SK-N-SH (cell line): ENCODE data around the gene CCDC188. TPM values are rescaled to one million over a fixed set of nuclear protein-coding genes. Genes with fewer than 3 reads are reported as not detected.

Experiments
- CTCF ChIA-PET: fragments of 300-600, 350-600 bp; formaldehyde crosslinking; extraction: SDS; loops from one replicate; lab custom pipeline; 2021; lab: Yijun Ruan, JAX
- POLR2A ChIA-PET: fragments of 350-600 bp; sonication (Branson Sonifier 250); formaldehyde crosslinking; extraction: SDS; loops from one replicate; lab custom pipeline; 2020; ENCODE audit warnings: antibody characterized with exemption, inconsistent platforms; lab: Yijun Ruan, JAX
- DNase-seq: peaks from one replicate; pipeline ENCODE4 v3.0.0; 2012
- H2AFZ ChIP-seq: fragments of 200-600 bp; sonication (generic); 2 replicates; pipeline ENCODE4 v1.8.1; 2016; ENCODE audit warnings: antibody characterized with exemption, mild to moderate bottlenecking, low read depth
- H3F3A ChIP-seq: fragments of 200-600 bp; sonication (generic); replicated peaks from 2 replicates; pipeline ENCODE3; 2016; ENCODE audit warnings: antibody characterized with exemption, mild to moderate bottlenecking; ENCODE audit not compliant: insufficient read depth
- H3K27ac ChIP-seq, 2 experiments: fragments of 200-500 bp in 1 of 2; fragments of 200-600 bp in 1 of 2; sonication (Bioruptor generic) in 1 of 2; sonication (generic), shearing (Covaris generic) in 1 of 2; 2 replicates each; pipeline versions ENCODE4 v1.5.1 to v1.6.1; 2014 to 2016; ENCODE audit warnings: low read depth in 2 of 2, inconsistent platforms in 1 of 2, low read length in 1 of 2, mild to moderate bottlenecking in 1 of 2, mixed read lengths in 1 of 2
- H3K27me3 ChIP-seq: fragments of 200-600 bp; sonication (generic), shearing (Covaris generic); 2 replicates; pipeline ENCODE4 v1.6.1; 2016; ENCODE audit warnings: mixed run types; ENCODE audit not compliant: insufficient read depth
- H3K36me3 ChIP-seq, 2 experiments: fragments of 200-500 bp in 1 of 2; fragments of 200-600 bp in 1 of 2; sonication (Bioruptor generic) in 1 of 2; sonication (generic) in 1 of 2; replicated peaks in 1 of 2; 2 replicates each; pipeline versions ENCODE3 to v1.5.1; 2014 to 2016; ENCODE audit warnings: low read length in 1 of 2, mild to moderate bottlenecking in 1 of 2; ENCODE audit not compliant: insufficient read depth in 2 of 2, control insufficient read depth in 1 of 2
- H3K4me1 ChIP-seq, 2 experiments: fragments of 200-500 bp in 1 of 2; fragments of 200-600 bp in 1 of 2; sonication (Bioruptor generic) in 1 of 2; sonication (generic), shearing (Covaris generic) in 1 of 2; 2 replicates each; pipeline versions ENCODE4 v1.5.1 to v1.6.1; 2014 to 2016; ENCODE audit warnings: low read depth in 1 of 2, low read length in 1 of 2, mixed run types in 1 of 2; ENCODE audit not compliant: insufficient read depth in 2 of 2, control insufficient read depth in 1 of 2
- H3K4me2 ChIP-seq: fragments of 200-600 bp; sonication (generic), shearing (Covaris generic); 2 replicates; pipeline ENCODE4 v1.6.1; 2017; ENCODE audit warnings: mixed run types
- H3K4me3 ChIP-seq, 2 experiments: fragments of 200-500 bp in 1 of 2; fragments of 200-600 bp in 1 of 2; sonication (Bioruptor generic) in 1 of 2; sonication (generic), shearing (Covaris generic) in 1 of 2; 2 replicates each; pipeline versions ENCODE4 v1.5.1 to v1.8.1; 2014 to 2016; ENCODE audit warnings: low read depth in 2 of 2, inconsistent platforms in 1 of 2, low read length in 1 of 2, mild to moderate bottlenecking in 1 of 2, mixed read lengths in 1 of 2, moderate library complexity in 1 of 2
- H3K79me2 ChIP-seq: fragments of 200-600 bp; sonication (generic); 2 replicates; pipeline ENCODE4 v1.8.1; 2017; ENCODE audit warnings: mild to moderate bottlenecking; ENCODE audit not compliant: insufficient read depth
- H3K9ac ChIP-seq: fragments of 200-600 bp; sonication (generic); 2 replicates; pipeline ENCODE4 v1.6.1; 2017; ENCODE audit warnings: mixed run types
- H3K9me2 ChIP-seq: fragments of 200-600 bp; sonication (generic); 2 replicates; pipeline ENCODE4 v1.6.1; 2017; ENCODE audit warnings: mixed run types
- H3K9me3 ChIP-seq: fragments of 200-600 bp; sonication (generic); 2 replicates; pipeline ENCODE4 v1.6.1; 2017; ENCODE audit warnings: mixed run types, mild to moderate bottlenecking, moderate library complexity
- H4K20me1 ChIP-seq: fragments of 200-600 bp; sonication (generic); 2 replicates; pipeline ENCODE4 v1.6.1; 2017; ENCODE audit warnings: mild to moderate bottlenecking, mixed run types; ENCODE audit not compliant: insufficient read depth
- EP300 ChIP-seq, 2 experiments: IDR thresholded peaks; 2 replicates each; pipeline versions ENCODE4 v1.4.0 to v1.6.1; 2012; ENCODE audit warnings: borderline replicate concordance in 1 of 2, low read depth in 1 of 2, low read length in 1 of 2
- FOXJ3 ChIP-seq: sonication (generic); formaldehyde crosslinking; IDR thresholded peaks from 2 replicates; pipeline ENCODE4 v1.5.1; 2020; ENCODE audit warnings: mild to moderate bottlenecking, missing genetic modification reagents
- JUND ChIP-seq: IDR thresholded peaks from 2 replicates; pipeline ENCODE4 v1.4.0; 2012
- MXI1 ChIP-seq: IDR thresholded peaks from 2 replicates; pipeline ENCODE4 v1.6.1; 2012; ENCODE audit warnings: mild to moderate bottlenecking, low read depth, low read length, improper control_type of control experiment
- RAD21 ChIP-seq: IDR thresholded peaks from 2 replicates; pipeline ENCODE4 v1.6.1; 2012; ENCODE audit warnings: mild to moderate bottlenecking, low read length
- RCOR1 ChIP-seq: fragments of 150-350 bp; IDR thresholded peaks from 2 replicates; pipeline ENCODE4 v1.6.1; 2017; ENCODE audit warnings: antibody characterized with exemption, low read length
- RFX5 ChIP-seq: IDR thresholded peaks from 2 replicates; pipeline ENCODE4 v1.6.1; 2012; ENCODE audit warnings: mild to moderate bottlenecking, improper control_type of control experiment, low read length
- RXRA ChIP-seq: IDR thresholded peaks from 2 replicates; pipeline ENCODE4 v1.4.0; 2012; ENCODE audit warnings: low read depth, mild to moderate bottlenecking, borderline replicate concordance
- TCF12 ChIP-seq: IDR thresholded peaks from 2 replicates; pipeline ENCODE4 v1.4.0; 2012
- TEAD4 ChIP-seq: IDR thresholded peaks from 2 replicates; pipeline ENCODE4 v1.4.0; 2012; ENCODE audit warnings: mild to moderate bottlenecking, borderline replicate concordance; ENCODE audit not compliant: insufficient read depth
- WGBS: methylation state at CpG from one replicate; pipeline ENCODE4 v1.1.6; 2017; ENCODE audit warnings: low lambda C conversion rate; 5-methylcytosine and 5-hydroxymethylcytosine counted together
- polyA plus RNA-seq, 3 experiments: library from polyadenylated mRNA; depleted of rRNA; stranded (reverse); fragments of >200 nt; gene quantifications; 2 replicates each; pipeline ENCODE4 v1.2.3, GENCODE V29; 2012
- TF ChIP-seq, protein P1 (sequence below): IDR thresholded peaks from 2 replicates; pipeline ENCODE4; 2012
- TF ChIP-seq, protein P2 (sequence below): fragments of 150-350 bp; IDR thresholded peaks from 2 replicates; pipeline ENCODE4 v1.6.1; 2016; ENCODE audit warnings: mild to moderate bottlenecking, low read depth, low read length
- TF ChIP-seq, protein P3 (sequence below): fragments of 200-600 bp; sonication (generic); IDR thresholded peaks from 2 replicates; pipeline ENCODE4 v1.6.1; 2017; ENCODE audit warnings: antibody characterized with exemption, mild to moderate bottlenecking, moderate library complexity
- TF ChIP-seq, protein P4 (sequence below): fragments of 150-350 bp; IDR thresholded peaks from 2 replicates; pipeline ENCODE4 v1.6.1; 2017; ENCODE audit warnings: antibody characterized with exemption, low read length, low read depth, borderline replicate concordance
- TF ChIP-seq, protein P5 (sequence below): IDR thresholded peaks from 2 replicates; pipeline ENCODE4 v1.4.0; 2012; ENCODE audit warnings: low read depth, borderline replicate concordance

Gene CCDC188
- polyA plus RNA-seq, 1 of the 3 experiments (the other 2 are of a cell fraction) = 21.1 TPM

DNA sequence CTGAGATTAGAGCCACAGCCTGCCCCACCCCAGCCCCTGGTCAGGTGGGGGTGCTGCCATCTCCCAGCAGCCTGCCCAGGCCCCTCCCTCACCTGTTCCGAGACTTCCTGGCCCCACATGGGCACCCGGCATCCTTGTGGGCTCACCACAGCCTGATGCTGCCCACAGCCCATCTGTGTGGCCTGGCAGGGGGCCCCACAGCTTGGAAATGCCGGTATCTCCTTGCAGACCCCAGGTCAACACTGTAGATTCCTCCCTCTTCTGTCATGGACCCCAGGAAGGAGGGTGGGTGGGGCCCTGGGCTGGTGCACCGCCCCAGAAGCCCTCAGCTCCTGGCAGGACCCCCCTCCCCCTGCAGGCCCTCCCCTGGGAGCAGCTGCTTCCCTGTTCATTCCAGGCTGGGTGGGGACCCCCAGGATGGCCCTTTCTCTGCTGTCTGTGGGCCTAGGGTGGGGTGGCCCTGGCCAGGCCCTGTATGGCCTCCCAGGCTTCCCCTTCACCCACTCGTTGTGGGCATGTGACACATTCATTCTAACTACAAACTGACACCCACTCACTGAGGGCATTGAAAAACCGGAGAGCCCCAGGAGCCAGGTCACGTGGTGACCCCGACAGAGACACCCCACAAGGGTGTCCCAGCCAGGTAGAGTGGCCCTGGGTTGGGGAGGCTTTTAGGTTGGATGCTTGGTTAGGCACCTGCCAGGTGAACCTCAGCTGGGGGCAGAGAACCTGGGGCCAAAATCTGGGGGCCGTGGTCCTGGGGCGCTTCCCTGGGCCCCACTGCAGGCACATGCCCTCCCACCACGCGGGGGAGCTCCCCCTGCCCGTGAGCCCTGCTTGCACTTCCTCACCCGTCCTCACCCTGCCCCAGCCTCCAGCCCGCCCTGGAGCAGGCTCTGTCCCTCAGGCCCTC is 44.1 kb upstream of the CCDC188 start:
- ChIA-PET CTCF (interaction anchor here (1.0 to 1.1 kb wide), 2 partner anchors 13 to 16 kb away, joined by 3 read pairs; no protein-coding TSS in a partner anchor), POLR2A (no interaction called here)
- WGBS = 67% methylated on average over 6 of the region's 15 CpGs
- Histone ChIP-seq H3K79me2 (no peaks in the 10 kb centered on the region), H2AFZ (no peak overlapping the region), H3K4me1 (no peaks in the 10 kb centered on the region), H3K9me3 (no peaks in the 10 kb centered on the region), H3K27me3 (peaks cover 20% of the 10 kb centered on the region; the same call in 1 of the 2 replicates), H4K20me1 (no peaks in the 10 kb centered on the region), H3K9ac (no peak overlapping the region), H3K4me2 (no peak overlapping the region), H3K36me3 (no peaks in the 10 kb centered on the region), H3K4me3 (no peak overlapping the region), H3K27ac (no peak overlapping the region), H3K9me2 (no peaks in the 10 kb centered on the region), H3F3A (no peaks in the 10 kb centered on the region)
- no peak for DNase-seq
- no peak for TF ChIP-seq MXI1
- TF ChIP-seq, protein P1, sequence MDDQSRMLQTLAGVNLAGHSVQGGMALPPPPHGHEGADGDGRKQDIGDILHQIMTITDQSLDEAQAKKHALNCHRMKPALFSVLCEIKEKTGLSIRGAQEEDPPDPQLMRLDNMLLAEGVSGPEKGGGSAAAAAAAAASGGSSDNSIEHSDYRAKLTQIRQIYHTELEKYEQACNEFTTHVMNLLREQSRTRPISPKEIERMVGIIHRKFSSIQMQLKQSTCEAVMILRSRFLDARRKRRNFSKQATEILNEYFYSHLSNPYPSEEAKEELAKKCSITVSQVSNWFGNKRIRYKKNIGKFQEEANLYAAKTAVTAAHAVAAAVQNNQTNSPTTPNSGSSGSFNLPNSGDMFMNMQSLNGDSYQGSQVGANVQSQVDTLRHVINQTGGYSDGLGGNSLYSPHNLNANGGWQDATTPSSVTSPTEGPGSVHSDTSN = no peak
- TF ChIP-seq, protein P2, sequence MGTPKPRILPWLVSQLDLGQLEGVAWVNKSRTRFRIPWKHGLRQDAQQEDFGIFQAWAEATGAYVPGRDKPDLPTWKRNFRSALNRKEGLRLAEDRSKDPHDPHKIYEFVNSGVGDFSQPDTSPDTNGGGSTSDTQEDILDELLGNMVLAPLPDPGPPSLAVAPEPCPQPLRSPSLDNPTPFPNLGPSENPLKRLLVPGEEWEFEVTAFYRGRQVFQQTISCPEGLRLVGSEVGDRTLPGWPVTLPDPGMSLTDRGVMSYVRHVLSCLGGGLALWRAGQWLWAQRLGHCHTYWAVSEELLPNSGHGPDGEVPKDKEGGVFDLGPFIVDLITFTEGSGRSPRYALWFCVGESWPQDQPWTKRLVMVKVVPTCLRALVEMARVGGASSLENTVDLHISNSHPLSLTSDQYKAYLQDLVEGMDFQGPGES = no peak
- TF ChIP-seq, all 33 proteins: peak for 0

DNA sequence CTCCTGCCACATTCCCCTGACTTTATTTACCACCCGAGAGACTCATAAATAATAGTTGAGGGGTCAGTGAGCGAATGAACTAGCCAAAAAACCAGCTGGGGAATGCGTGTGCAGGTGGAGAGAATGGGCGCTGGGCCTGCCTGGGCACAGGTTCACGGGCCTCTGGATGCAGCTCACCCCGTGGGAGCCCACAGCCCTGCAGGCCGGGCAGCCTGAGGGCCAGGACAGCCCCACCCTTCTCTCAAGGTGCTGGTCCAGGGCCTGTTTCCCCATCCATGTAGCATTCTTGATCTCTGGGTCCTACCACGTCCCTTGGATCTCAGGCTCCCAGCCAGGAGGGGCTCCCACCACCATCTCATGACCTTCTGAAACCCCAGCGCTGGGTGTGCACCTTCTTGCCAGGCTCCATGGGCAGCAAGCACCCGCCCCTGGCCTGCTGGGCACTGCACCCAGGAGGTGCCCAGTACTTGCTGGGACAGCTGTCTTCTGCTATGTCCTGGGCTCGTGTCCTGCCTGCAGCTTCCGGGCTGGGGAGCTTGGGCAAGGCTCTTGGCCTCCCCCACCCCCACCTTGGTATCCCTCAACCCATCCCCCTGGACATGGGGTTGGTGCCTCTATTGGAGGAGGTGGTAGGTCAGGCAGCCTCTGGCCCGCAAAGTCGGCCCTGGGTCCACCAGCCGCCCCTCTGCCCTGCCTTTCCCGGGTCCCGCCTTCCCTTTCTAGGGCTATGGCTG is 43.1 kb upstream of the CCDC188 start:
- TF ChIP-seq EP300 (IDR thresholded peaks at IDR 0.05; ENCODE audit: borderline replicate concordance in 1 of 2, low read depth in 1 of 2, low read length in 1 of 2) = no peak
- no peak for TF ChIP-seq MXI1
- TF ChIP-seq, protein P3, sequence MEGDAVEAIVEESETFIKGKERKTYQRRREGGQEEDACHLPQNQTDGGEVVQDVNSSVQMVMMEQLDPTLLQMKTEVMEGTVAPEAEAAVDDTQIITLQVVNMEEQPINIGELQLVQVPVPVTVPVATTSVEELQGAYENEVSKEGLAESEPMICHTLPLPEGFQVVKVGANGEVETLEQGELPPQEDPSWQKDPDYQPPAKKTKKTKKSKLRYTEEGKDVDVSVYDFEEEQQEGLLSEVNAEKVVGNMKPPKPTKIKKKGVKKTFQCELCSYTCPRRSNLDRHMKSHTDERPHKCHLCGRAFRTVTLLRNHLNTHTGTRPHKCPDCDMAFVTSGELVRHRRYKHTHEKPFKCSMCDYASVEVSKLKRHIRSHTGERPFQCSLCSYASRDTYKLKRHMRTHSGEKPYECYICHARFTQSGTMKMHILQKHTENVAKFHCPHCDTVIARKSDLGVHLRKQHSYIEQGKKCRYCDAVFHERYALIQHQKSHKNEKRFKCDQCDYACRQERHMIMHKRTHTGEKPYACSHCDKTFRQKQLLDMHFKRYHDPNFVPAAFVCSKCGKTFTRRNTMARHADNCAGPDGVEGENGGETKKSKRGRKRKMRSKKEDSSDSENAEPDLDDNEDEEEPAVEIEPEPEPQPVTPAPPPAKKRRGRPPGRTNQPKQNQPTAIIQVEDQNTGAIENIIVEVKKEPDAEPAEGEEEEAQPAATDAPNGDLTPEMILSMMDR = no peak
- no peak for TF ChIP-seq RFX5
- no peak for TF ChIP-seq RCOR1
- TF ChIP-seq TEAD4 = no peak
- TF ChIP-seq, protein P4, sequence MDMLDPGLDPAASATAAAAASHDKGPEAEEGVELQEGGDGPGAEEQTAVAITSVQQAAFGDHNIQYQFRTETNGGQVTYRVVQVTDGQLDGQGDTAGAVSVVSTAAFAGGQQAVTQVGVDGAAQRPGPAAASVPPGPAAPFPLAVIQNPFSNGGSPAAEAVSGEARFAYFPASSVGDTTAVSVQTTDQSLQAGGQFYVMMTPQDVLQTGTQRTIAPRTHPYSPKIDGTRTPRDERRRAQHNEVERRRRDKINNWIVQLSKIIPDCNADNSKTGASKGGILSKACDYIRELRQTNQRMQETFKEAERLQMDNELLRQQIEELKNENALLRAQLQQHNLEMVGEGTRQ = no peak
- no peak for TF ChIP-seq JUND
- TF ChIP-seq, protein P5, sequence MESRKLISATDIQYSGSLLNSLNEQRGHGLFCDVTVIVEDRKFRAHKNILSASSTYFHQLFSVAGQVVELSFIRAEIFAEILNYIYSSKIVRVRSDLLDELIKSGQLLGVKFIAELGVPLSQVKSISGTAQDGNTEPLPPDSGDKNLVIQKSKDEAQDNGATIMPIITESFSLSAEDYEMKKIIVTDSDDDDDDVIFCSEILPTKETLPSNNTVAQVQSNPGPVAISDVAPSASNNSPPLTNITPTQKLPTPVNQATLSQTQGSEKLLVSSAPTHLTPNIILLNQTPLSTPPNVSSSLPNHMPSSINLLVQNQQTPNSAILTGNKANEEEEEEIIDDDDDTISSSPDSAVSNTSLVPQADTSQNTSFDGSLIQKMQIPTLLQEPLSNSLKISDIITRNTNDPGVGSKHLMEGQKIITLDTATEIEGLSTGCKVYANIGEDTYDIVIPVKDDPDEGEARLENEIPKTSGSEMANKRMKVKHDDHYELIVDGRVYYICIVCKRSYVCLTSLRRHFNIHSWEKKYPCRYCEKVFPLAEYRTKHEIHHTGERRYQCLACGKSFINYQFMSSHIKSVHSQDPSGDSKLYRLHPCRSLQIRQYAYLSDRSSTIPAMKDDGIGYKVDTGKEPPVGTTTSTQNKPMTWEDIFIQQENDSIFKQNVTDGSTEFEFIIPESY = no peak
- no peak for TF ChIP-seq RXRA
- no peak for TF ChIP-seq FOXJ3
- no peak for TF ChIP-seq TCF12
- TF ChIP-seq RAD21 = no peak
- TF ChIP-seq, all 33 proteins: peak for 0
- H3K27ac ChIP-seq = no peak overlapping the region
- H3K9ac ChIP-seq = no peak overlapping the region
- H3K9me3 ChIP-seq = no peaks in the 10 kb centered on the region
- no peak overlapping the region for H2AFZ ChIP-seq
- no peak for DNase-seq
- ChIA-PET POLR2A (no interaction called here), CTCF (interaction anchor here (0.8 kb wide), 1 partner anchor 37 kb away, joined by 4 read pairs; no protein-coding TSS in a partner anchor)
- no peaks in the 10 kb centered on the region for H3K4me1 ChIP-seq
- no peaks in the 10 kb centered on the region for H3K79me2 ChIP-seq
- H3K27me3 ChIP-seq = peaks cover 15% of the 10 kb centered on the region; the same call in 1 of the 2 replicates
- H3F3A ChIP-seq = no peaks in the 10 kb centered on the region
- no peaks in the 10 kb centered on the region for H3K9me2 ChIP-seq
- H4K20me1 ChIP-seq = no peaks in the 10 kb centered on the region
- no peak overlapping the region for H3K4me3 ChIP-seq
- WGBS = 76% methylated on average over 12 of the region's 17 CpGs
- no peak overlapping the region for H3K4me2 ChIP-seq
- no peaks in the 10 kb centered on the region for H3K36me3 ChIP-seq
